Lower leg skin (tissue), 3 donors: ENCODE data around the gene PTGFRN.

Experiments used
- POLR2A ChIP-seq, 2 donors: fragments of 450-650 bp; IDR thresholded peaks; one replicate each; pipeline ENCODE4 v1.6.1; 2016 to 2017; ENCODE audit warnings: antibody characterized with exemption in 2 of 2, mild to moderate bottlenecking in 1 of 2, moderate library complexity in 1 of 2
- TF ChIP-seq, protein P1 (sequence below), 3 donors: fragments of 450-650 bp; IDR thresholded peaks; one replicate each; pipeline ENCODE4 v1.5.1; 2016; ENCODE audit warnings: antibody characterized with exemption in 3 of 3, mild to moderate bottlenecking in 3 of 3, moderate library complexity in 2 of 3

DNA sequence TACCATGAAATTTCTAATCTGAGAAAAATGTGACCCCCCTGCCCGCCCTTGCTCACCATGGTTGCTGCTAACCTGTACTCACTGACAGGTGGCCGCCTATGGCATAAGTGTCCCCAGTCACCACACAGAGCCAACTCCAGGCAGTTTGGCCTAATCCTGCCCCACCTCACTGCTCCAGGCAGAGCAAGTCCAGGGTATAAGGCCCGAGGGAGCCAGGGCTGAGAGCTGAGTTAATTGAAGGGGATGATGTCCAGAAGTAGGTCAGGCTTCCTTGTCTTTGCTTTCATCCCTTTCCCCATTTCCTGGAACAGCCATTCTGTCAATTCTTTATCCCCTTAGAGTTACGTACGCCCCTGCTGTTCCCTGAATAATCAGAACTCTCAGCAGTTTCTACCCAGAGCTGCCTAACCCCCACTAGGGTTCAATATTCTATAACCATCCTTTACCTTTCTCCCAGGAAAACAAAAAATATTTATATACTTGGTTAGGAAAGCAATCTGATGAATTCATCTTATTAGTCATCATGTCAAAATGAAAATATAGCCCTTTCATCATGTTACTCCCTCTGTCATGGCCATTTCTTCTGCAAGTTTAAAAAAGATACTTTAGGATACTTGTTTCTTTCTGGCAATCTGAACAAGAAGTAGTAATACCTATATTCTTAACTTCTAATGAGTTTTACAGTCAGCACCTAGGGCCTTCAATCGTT is 62.4 kb downstream of the PTGFRN start:
- TF ChIP-seq, protein P1, sequence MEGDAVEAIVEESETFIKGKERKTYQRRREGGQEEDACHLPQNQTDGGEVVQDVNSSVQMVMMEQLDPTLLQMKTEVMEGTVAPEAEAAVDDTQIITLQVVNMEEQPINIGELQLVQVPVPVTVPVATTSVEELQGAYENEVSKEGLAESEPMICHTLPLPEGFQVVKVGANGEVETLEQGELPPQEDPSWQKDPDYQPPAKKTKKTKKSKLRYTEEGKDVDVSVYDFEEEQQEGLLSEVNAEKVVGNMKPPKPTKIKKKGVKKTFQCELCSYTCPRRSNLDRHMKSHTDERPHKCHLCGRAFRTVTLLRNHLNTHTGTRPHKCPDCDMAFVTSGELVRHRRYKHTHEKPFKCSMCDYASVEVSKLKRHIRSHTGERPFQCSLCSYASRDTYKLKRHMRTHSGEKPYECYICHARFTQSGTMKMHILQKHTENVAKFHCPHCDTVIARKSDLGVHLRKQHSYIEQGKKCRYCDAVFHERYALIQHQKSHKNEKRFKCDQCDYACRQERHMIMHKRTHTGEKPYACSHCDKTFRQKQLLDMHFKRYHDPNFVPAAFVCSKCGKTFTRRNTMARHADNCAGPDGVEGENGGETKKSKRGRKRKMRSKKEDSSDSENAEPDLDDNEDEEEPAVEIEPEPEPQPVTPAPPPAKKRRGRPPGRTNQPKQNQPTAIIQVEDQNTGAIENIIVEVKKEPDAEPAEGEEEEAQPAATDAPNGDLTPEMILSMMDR (IDR thresholded peaks at IDR 0.05): no peak
- TF ChIP-seq POLR2A (IDR thresholded peaks at IDR 0.05): no peak
